ENCODE results near the gene CHURC1.

- TF ChIP-seq CTCF (IDR thresholded peaks at IDR 0.05) (no peak), POLR2AphosphoS5 (IDR thresholded peaks at IDR 0.05) (no peak), EP300 (IDR thresholded peaks at IDR 0.05) (no peak), POLR2A (IDR thresholded peaks at IDR 0.05; ENCODE audit: low read depth) (no peak)
These were observed 44.1 kb upstream of the CHURC1 start for GRCh38 chr14:64870160-64870559.

All from esophagus muscularis mucosa (tissue), 4 donors.